Measurements from ENCODE around the gene UFD1. TPM values are rescaled to one million over a fixed set of nuclear protein-coding genes. Genes with fewer than 3 reads are reported as not detected.

UFD1 gene, protein sequence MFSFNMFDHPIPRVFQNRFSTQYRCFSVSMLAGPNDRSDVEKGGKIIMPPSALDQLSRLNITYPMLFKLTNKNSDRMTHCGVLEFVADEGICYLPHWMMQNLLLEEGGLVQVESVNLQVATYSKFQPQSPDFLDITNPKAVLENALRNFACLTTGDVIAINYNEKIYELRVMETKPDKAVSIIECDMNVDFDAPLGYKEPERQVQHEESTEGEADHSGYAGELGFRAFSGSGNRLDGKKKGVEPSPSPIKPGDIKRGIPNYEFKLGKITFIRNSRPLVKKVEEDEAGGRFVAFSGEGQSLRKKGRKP
- 89.1 TPM for polyA plus RNA-seq (2012; ENCODE audit: insufficient read length, low read depth)

DNA sequence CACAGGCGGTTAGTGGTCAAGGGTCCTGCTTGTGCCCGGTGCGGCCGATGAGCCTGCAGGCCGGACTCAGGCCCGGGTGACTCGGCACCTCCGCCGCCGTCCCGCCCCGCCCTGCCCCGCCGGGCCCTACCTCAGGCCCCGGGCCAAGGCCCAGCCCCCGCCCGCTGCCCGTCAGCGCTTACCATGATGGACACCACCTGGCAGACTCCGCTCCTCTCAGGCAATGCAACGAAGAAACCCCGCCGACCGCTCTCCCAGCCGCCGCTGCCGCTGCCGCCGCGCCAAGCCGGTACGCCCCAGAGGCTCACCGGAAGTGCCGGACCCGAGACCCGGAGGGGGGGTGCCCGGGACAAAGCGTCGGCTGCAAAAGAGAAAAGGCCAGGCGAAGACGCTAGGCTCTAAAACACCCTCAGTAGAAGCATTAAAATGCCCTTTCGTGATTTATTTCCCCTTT, at the start of gene UFD1:
Gene UFD1, minus strand, starts transcription at position 293 of the 454 bp plus-strand sequence. Its CDS starts 108 bp downstream, at position 185.
- TF ChIP-seq SIN3A (IDR thresholded peaks at IDR 0.05; ENCODE audit: borderline replicate concordance, insufficient read depth, low read length) (no peak), FOXP2 (optimal IDR thresholded peaks at IDR 0.05; ENCODE audit: borderline replicate concordance, extremely low read depth, extremely low read length, insufficient read depth) (peak; percentile 29)
- TF ChIP-seq, protein P1, sequence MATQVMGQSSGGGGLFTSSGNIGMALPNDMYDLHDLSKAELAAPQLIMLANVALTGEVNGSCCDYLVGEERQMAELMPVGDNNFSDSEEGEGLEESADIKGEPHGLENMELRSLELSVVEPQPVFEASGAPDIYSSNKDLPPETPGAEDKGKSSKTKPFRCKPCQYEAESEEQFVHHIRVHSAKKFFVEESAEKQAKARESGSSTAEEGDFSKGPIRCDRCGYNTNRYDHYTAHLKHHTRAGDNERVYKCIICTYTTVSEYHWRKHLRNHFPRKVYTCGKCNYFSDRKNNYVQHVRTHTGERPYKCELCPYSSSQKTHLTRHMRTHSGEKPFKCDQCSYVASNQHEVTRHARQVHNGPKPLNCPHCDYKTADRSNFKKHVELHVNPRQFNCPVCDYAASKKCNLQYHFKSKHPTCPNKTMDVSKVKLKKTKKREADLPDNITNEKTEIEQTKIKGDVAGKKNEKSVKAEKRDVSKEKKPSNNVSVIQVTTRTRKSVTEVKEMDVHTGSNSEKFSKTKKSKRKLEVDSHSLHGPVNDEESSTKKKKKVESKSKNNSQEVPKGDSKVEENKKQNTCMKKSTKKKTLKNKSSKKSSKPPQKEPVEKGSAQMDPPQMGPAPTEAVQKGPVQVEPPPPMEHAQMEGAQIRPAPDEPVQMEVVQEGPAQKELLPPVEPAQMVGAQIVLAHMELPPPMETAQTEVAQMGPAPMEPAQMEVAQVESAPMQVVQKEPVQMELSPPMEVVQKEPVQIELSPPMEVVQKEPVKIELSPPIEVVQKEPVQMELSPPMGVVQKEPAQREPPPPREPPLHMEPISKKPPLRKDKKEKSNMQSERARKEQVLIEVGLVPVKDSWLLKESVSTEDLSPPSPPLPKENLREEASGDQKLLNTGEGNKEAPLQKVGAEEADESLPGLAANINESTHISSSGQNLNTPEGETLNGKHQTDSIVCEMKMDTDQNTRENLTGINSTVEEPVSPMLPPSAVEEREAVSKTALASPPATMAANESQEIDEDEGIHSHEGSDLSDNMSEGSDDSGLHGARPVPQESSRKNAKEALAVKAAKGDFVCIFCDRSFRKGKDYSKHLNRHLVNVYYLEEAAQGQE (IDR thresholded peaks at IDR 0.05; ENCODE audit: insufficient read depth in 1 of 2, low read depth in 2 of 2, low read length in 2 of 2), result no peak

DNA sequence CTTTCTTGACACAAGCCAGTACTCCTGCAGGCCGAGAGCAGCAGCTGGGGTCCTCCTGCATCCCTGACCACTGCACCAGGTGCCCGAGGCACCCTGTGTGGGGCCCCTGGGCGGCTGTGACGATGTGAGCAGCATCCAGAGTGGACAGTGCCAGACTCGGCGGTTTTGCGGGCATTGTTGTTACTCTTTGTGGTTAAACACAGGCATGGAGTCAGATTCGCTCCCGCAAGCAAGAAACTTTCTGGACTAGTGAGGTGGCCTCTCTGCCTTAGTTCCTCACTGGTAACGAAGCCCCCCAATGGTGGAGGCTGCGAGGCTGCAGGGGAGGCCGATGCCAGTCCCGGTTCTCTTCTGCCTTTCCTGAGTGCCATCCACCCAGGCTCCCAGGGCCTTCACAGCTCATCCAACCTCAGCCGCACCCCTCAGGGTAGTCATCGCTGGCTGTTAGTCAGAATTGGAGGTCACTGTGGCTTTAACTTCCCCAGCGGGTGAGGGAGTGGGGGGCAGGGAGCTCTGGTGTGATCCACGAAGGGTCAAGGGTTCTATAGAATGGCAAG, 48.9 kb upstream of the UFD1 start:
- TF ChIP-seq, protein P1 (IDR thresholded peaks at IDR 0.05; ENCODE audit: insufficient read depth in 1 of 2, low read depth in 2 of 2, low read length in 2 of 2), result no peak
- TF ChIP-seq POLR2AphosphoS5 (IDR thresholded peaks at IDR 0.05; ENCODE audit: low read depth, low read length), result no peak
- no peak for TF ChIP-seq FOXP2 (optimal IDR thresholded peaks at IDR 0.05; ENCODE audit: borderline replicate concordance, extremely low read depth, extremely low read length, insufficient read depth)
- TF ChIP-seq TAF1 (IDR thresholded peaks at IDR 0.05; ENCODE audit: borderline replicate concordance, insufficient read depth, low read length), result no peak
- no peak for TF ChIP-seq SIN3A (IDR thresholded peaks at IDR 0.05; ENCODE audit: borderline replicate concordance, insufficient read depth, low read length)

DNA sequence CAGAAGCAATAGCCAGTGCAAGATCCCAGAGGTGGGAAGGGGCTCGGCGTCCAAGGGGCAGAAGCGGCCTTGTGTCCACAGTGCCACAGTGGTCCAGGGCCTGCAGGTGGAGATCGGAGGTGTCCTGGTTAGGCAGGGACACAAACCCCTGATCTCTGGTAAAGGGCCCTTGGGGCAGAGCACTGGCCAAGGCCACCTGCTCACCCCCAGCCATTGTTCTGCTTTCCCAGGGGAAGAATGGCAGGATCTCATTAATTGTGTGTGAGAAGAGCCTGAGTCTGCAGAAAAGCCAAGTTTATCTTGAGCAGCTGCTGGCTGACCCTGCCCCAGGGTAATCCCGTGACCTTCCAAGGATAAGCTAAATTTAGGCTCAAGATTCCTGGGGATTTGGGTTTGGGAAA, 48.3 kb upstream of the UFD1 start:
- TF ChIP-seq SIN3A (IDR thresholded peaks at IDR 0.05; ENCODE audit: borderline replicate concordance, insufficient read depth, low read length) (no peak), FOXP2 (optimal IDR thresholded peaks at IDR 0.05; ENCODE audit: borderline replicate concordance, extremely low read depth, extremely low read length, insufficient read depth) (no peak), TAF1 (IDR thresholded peaks at IDR 0.05; ENCODE audit: borderline replicate concordance, insufficient read depth, low read length) (no peak)
- TF ChIP-seq, protein P1 (IDR thresholded peaks at IDR 0.05; ENCODE audit: insufficient read depth in 1 of 2, low read depth in 2 of 2, low read length in 2 of 2), result no peak

DNA sequence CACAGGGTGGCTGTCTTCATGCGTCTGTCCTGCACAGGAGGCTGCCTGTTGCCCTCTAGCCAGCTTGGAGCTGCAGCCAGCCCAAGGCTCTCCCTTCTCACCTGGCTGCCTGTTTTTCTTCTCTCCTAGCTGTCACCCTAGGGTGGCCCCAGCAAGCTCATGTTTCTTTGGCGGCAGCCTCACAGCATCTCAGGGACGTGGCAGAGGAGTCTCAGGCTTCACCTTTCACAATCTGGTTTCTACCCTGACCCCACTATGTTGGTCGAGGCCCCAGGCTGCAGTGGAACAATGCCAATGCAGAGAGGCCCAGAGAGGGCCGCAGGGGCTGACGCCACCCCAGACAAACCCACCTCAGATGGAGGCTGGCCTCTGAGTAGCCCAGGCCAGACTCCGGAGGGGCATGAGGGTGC, 47.7 kb upstream of the UFD1 start:
- TF ChIP-seq TAF1 (IDR thresholded peaks at IDR 0.05; ENCODE audit: borderline replicate concordance, insufficient read depth, low read length), result no peak

DNA sequence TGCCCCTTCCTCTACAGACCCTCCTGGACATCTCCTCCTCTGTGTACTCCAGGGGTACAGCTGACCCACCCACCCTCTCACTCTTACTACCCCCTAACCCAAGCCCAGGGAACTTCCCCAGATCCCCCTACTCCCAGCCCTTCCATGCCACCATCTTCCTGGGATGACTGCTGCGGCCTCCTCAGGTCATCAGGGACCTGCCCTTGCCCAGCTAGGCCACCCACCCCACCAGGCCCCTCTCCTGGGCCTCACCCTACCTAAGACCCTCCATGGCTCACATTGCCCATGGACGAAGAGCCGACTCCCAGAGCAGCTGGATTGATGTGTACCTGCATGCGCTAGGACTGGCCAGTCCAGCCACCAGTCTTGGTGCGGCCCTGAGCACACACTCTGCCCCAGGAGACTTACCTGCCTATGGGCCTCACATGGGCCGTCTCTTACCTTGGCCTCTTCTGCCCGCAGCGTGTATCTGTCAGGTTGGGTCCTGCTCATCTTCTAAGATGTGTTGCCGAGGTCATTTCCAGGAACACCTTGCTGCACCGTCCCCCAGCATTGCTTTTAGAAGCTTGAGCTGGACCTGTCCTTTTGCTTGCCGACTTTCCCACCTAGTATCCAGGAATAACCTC, 47.2 kb upstream of the UFD1 start:
- TF ChIP-seq TAF1 (IDR thresholded peaks at IDR 0.05; ENCODE audit: borderline replicate concordance, insufficient read depth, low read length), result no peak
- TF ChIP-seq POLR2AphosphoS5 (IDR thresholded peaks at IDR 0.05; ENCODE audit: low read depth, low read length), result no peak
- TF ChIP-seq, protein P1 (IDR thresholded peaks at IDR 0.05; ENCODE audit: insufficient read depth in 1 of 2, low read depth in 2 of 2, low read length in 2 of 2), result no peak
- TF ChIP-seq SIN3A (IDR thresholded peaks at IDR 0.05; ENCODE audit: borderline replicate concordance, insufficient read depth, low read length), result no peak
- TF ChIP-seq FOXP2 (optimal IDR thresholded peaks at IDR 0.05; ENCODE audit: borderline replicate concordance, extremely low read depth, extremely low read length, insufficient read depth), result no peak
